ENCODE measurements around the gene ANXA2.
A peak's percentile ranks its signal among the peaks of the same experiment; 100 is the strongest.

Gene ANXA2

DNA sequence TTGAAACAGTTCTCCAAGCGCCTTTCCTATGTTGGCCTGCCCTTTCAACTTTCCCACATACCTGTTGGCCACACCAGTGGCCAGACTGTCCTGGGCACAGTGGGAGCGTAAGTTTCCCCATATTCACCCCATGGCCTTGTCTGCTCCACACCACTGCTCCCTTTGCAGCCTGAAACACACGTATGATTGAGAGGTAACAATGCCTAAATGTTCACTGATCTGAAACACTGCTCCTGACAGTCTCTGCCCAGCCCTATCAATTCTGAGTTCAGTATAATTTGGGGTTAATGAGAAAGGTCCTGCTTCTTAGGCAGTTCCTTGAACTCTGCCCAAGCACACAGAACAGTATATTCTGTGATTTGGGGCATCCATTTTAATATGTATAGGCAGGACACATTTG, 52.2 kb downstream of the ANXA2 start:
- Histone ChIP-seq H3K4me1 (peaks cover 0 to 43% (median 22%) of the 10 kb centered on the region in 4 donors), H3K27me3 (no peaks in the 10 kb centered on the region), H3K9me3 (no peaks in the 10 kb centered on the region), H3K4me3 (no peak overlapping the region), H3K36me3 (peaks cover 38 to 56% (median 48%) of the 10 kb centered on the region in 3 donors), H3K27ac (peak overlapping the region in 1 of 2 donors; percentile 54)
- DNase-seq: no peak
- TF ChIP-seq, protein P1, sequence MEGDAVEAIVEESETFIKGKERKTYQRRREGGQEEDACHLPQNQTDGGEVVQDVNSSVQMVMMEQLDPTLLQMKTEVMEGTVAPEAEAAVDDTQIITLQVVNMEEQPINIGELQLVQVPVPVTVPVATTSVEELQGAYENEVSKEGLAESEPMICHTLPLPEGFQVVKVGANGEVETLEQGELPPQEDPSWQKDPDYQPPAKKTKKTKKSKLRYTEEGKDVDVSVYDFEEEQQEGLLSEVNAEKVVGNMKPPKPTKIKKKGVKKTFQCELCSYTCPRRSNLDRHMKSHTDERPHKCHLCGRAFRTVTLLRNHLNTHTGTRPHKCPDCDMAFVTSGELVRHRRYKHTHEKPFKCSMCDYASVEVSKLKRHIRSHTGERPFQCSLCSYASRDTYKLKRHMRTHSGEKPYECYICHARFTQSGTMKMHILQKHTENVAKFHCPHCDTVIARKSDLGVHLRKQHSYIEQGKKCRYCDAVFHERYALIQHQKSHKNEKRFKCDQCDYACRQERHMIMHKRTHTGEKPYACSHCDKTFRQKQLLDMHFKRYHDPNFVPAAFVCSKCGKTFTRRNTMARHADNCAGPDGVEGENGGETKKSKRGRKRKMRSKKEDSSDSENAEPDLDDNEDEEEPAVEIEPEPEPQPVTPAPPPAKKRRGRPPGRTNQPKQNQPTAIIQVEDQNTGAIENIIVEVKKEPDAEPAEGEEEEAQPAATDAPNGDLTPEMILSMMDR (IDR thresholded peaks at IDR 0.05): no peak
- intact Hi-C loops (cut with DNase I; ENCODE audit: low total_unique reads): no loop called here

DNA sequence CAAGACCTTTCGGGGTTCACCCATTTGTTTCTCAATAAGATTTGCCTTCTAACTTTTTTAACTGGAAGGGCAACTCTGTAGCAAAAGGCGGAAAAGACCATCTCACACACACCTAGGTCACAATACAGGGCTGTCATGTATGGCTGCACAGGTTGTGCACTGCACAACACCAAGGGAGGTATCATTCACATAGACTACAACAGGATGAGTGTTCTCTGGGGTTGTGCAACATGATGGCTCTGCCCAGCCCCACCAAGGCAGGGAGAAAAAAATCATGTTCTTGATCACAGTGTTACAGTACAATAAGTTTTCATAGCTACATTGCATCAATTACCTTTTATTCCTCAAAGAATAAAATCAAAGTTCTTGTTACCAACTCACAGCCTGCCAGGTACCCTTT, 52.8 kb downstream of the ANXA2 start:
- peak overlapping the region; percentile 29 to 54 for H3K27ac ChIP-seq
- DNase-seq: no peak
- intact Hi-C loops (cut with DNase I; ENCODE audit: low total_unique reads): no loop called here

DNA sequence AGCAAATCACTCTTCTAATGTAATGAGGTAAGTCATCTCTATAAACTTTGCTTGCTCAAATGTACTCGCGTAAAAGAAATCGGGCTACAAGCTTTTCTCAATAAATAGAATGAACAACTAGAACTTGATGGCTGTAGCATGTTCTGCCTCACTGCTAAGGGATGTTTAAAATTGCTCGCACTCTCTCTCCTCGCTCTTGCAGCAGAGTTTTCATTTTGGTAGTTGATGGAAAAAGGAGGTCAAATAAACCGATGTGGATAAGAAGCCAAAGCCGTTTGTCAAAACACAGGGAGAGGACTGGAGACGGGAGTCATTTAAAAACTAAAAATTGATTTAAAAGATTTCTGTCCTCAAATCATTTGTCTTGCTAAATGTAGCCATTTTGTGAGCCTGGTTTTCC, 53.3 kb downstream of the ANXA2 start:
- TF ChIP-seq, protein P1 (IDR thresholded peaks at IDR 0.05): no peak
- no peaks in the 10 kb centered on the region for H3K27me3 ChIP-seq
- intact Hi-C loops (cut with DNase I; ENCODE audit: low total_unique reads): no loop called here
- H3K4me3 ChIP-seq: no peak overlapping the region
- H3K9me3 ChIP-seq: no peaks in the 10 kb centered on the region
- no peak for DNase-seq
- peak overlapping the region; percentile 29 to 54 for H3K27ac ChIP-seq
- H3K36me3 ChIP-seq: peaks cover 32 to 48% (median 43%) of the 10 kb centered on the region in 3 donors
- H3K4me1 ChIP-seq: peaks cover 0 to 43% (median 20%) of the 10 kb centered on the region in 4 donors

More for the DNA sequence above, 52.8 kb downstream of the ANXA2 start:
- Histone ChIP-seq H3K27me3 (no peaks in the 10 kb centered on the region), H3K4me1 (peaks cover 0 to 43% (median 20%) of the 10 kb centered on the region in 4 donors), H3K9me3 (no peaks in the 10 kb centered on the region), H3K4me3 (no peak overlapping the region), H3K36me3 (peaks cover 32 to 50% (median 43%) of the 10 kb centered on the region in 3 donors)
- TF ChIP-seq, protein P1 (IDR thresholded peaks at IDR 0.05): no peak

DNA sequence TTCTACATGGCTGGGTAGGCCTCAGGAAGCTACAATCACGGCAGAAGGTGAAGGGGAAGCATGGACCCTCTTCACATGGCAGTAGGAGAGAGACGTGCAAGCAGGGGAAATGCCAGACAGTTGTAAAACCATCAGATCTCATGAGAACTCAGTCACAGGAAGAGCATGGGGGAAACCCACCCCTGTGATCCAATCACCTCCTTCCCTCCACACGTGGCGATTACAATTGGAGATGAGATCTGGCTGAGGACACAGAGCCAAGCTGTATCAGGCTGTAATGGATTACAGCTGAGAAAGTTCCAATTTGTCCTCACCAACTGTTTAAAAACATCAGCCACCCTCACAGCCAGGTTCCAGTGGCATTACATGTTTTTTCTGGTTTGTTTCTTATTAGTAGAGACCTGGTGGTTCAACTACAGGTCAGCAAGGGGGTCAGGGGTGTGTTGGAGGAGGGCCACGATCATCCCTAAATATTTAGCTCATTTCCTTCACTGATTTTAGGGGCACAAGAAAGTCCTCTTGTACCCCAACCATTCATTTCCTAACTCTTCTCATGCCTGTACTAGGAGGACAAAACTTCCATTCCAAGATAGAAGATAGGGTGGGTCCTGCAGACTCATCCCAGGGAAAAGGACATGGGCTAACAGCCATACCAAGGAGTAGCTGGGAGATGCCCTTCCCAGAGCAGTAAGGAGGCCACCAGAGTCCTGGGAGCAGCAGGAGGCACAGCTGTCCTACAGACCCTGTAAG, 54.4 kb downstream of the ANXA2 start:
- no peaks in the 10 kb centered on the region for H3K9me3 ChIP-seq
- no peaks in the 10 kb centered on the region for H3K27me3 ChIP-seq
- DNase-seq: no peak
- H3K27ac ChIP-seq: peak overlapping the region; percentile 46 to 54
- peaks cover 25 to 37% (median 33%) of the 10 kb centered on the region in 3 donors for H3K36me3 ChIP-seq
- TF ChIP-seq, protein P1 (IDR thresholded peaks at IDR 0.05): no peak
- intact Hi-C loops (cut with DNase I; ENCODE audit: low total_unique reads): no loop called here
- no peak overlapping the region for H3K4me3 ChIP-seq
- H3K4me1 ChIP-seq: peaks cover 0 to 43% (median 20%) of the 10 kb centered on the region in 4 donors

DNA sequence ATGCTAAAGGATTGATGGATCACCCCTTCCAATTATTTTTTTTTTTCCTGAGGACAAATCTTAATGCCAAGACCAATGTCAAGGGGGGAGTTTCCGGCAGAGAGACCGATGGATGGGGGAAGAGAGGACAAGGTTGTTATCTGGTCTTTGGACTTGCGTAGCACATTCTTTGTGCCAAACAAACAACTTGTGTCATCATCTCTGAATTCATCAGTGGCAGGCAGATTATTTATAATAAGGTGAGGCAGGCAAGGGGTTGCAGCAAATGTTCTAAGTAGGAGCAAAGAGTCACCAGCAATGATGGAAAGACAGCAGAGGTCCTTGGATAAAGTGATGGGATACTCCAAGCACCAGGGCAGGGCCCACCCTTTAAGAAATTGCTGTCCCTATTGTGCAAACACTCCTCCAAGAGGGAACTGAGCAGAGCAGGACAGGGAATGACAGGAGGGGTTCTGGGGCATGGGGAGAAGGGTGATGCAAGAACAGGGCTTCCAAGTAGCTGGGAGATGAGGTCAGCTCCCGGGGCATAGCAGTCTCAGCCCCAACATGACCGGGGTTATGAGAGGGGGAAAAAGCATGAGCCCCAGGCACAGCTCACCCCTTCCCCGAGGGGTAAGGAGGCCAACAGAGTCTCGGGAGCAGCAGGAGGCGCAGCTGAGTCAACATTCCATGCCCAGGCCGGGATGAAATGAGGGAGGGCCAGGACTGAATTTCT, 57.4 kb downstream of the ANXA2 start:
- no peak for DNase-seq
- Histone ChIP-seq H3K4me1 (peaks cover 0 to 25% (median 20%) of the 10 kb centered on the region in 4 donors), H3K27me3 (no peaks in the 10 kb centered on the region), H3K27ac (no peak overlapping the region), H3K9me3 (no peaks in the 10 kb centered on the region), H3K4me3 (no peak overlapping the region), H3K36me3 (peaks cover 0 to 7% (median 2%) of the 10 kb centered on the region in 3 donors)
- intact Hi-C loops (cut with DNase I; ENCODE audit: low total_unique reads): no loop called here
- TF ChIP-seq, protein P1 (IDR thresholded peaks at IDR 0.05): no peak
